Measurements from ENCODE around the gene COL10A1. TPM values are rescaled to one million over a fixed set of nuclear protein-coding genes. Genes with fewer than 3 reads are reported as not detected.

Gene COL10A1
- total RNA-seq, 1 experiment from 2014 or later = not detected

DNA sequence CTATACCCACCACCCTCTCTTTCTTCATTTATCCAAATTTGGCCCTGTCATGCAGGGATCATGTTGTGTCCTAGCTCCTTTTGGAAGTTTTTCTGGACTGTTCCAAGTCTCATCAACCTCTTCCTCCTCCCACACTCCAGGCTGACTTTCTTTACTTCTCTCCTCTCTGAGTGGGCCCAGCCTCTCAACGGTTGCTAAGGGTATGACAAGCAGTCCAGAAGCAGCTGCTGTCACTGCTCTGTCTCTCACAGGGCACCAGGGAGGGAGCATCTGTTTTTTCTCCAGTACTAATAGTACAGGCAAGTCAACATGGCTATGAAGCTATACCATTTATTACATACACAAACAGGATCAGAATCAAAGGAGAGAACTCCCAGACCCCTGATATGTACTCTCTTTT is 17.1 kb downstream of the COL10A1 start:
- Histone ChIP-seq H3K4me1 (ENCODE audit: insufficient read depth, low read length, poor library complexity, severe bottlenecking) (peaks cover 7% of the 10 kb centered on the region), H3K27me3 (replicated peaks; ENCODE audit: insufficient read depth, low read depth, low read length, poor library complexity) (no peaks in the 10 kb centered on the region), H3K4me3 (ENCODE audit: low read depth, low read length, poor library complexity, severe bottlenecking) (no peak overlapping the region), H3K9me3 (ENCODE audit: low read depth, low read length, poor library complexity, severe bottlenecking) (no peaks in the 10 kb centered on the region), H3K36me3 (ENCODE audit: insufficient read depth, low read length, poor library complexity, severe bottlenecking) (peaks cover 4% of the 10 kb centered on the region), H3K27ac (ENCODE audit: low read depth, low read length, poor library complexity, severe bottlenecking) (no peak overlapping the region)
- no peak for DNase-seq (ENCODE audit: low spot score)
- ChIA-PET POLR2A (ENCODE audit: low non-redundant PET) (no interaction called here), CTCF (no interaction called here)
- no TSS peak for BruUV-seq (replicated peaks)
- TF ChIP-seq, protein P1, sequence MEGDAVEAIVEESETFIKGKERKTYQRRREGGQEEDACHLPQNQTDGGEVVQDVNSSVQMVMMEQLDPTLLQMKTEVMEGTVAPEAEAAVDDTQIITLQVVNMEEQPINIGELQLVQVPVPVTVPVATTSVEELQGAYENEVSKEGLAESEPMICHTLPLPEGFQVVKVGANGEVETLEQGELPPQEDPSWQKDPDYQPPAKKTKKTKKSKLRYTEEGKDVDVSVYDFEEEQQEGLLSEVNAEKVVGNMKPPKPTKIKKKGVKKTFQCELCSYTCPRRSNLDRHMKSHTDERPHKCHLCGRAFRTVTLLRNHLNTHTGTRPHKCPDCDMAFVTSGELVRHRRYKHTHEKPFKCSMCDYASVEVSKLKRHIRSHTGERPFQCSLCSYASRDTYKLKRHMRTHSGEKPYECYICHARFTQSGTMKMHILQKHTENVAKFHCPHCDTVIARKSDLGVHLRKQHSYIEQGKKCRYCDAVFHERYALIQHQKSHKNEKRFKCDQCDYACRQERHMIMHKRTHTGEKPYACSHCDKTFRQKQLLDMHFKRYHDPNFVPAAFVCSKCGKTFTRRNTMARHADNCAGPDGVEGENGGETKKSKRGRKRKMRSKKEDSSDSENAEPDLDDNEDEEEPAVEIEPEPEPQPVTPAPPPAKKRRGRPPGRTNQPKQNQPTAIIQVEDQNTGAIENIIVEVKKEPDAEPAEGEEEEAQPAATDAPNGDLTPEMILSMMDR (conservative IDR thresholded peaks at IDR 0.05; ENCODE audit: low read depth, low read length) = no peak
- no peak for TF ChIP-seq EZH2 (IDR thresholded peaks at IDR 0.05; ENCODE audit: borderline replicate concordance, low read depth, low read length, poor library complexity, severe bottlenecking)
- intact Hi-C loops (cut with micrococcal nuclease; ENCODE audit: unreplicated experiment) = no loop called here

DNA sequence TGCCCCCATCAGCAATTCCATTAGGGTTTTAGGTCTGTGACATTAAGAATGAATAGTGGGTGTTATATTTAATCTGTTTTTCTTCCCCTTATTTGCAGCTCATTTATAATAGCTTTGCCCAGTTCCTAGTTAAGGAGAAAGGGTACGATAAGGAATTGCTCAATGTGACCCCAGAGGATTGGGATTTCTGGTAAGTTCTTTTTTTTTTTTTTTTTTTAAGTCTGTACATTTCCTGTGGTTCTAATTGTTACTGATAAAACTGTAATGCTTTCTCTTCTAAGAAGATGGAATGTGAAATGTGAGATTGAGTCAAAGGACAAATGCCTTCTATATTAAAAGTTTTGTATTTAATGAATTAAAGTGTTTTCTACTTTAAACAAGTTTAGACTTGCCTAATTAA is 19.8 kb downstream of the COL10A1 start:
- Histone ChIP-seq H3K27ac (ENCODE audit: low read depth, low read length, poor library complexity, severe bottlenecking) (no peak overlapping the region), H3K36me3 (ENCODE audit: insufficient read depth, low read length, poor library complexity, severe bottlenecking) (no peaks in the 10 kb centered on the region), H3K4me1 (ENCODE audit: insufficient read depth, low read length, poor library complexity, severe bottlenecking) (peaks cover 12% of the 10 kb centered on the region), H3K9me3 (ENCODE audit: low read depth, low read length, poor library complexity, severe bottlenecking) (no peaks in the 10 kb centered on the region), H3K27me3 (replicated peaks; ENCODE audit: insufficient read depth, low read depth, low read length, poor library complexity) (no peaks in the 10 kb centered on the region), H3K4me3 (ENCODE audit: low read depth, low read length, poor library complexity, severe bottlenecking) (no peak overlapping the region)
- ChIA-PET CTCF (no interaction called here), POLR2A (ENCODE audit: low non-redundant PET) (no interaction called here)
- DNase-seq (ENCODE audit: low spot score) = peak; percentile 20
- TF ChIP-seq, protein P1 (conservative IDR thresholded peaks at IDR 0.05; ENCODE audit: low read depth, low read length) = no peak
- no peak for TF ChIP-seq EZH2 (IDR thresholded peaks at IDR 0.05; ENCODE audit: borderline replicate concordance, low read depth, low read length, poor library complexity, severe bottlenecking)
- no TSS peak for BruUV-seq (replicated peaks)
- intact Hi-C loops (cut with micrococcal nuclease; ENCODE audit: unreplicated experiment) = no loop called here

DNA sequence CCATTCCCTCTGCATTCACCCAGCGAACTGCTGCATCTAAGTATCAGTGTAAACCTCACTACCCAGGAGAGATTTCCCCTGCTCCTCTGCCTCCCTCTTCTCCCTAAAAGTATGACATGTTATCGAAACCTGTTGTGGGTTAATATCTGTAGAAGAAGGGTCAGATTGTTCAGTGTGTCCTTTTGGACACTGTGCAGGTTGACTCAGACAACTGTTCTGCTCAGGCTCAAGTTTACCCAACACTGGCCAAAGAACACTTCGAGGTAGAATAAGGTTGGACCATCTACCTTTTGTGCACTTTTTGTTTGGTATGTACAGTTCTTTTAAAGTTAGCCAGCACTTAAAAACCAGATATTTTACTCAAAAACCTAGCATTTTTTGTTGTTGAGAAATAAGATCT is 20.7 kb downstream of the COL10A1 start:
- DNase-seq (ENCODE audit: low spot score) = no peak
- TF ChIP-seq, protein P1 (conservative IDR thresholded peaks at IDR 0.05; ENCODE audit: low read depth, low read length) = no peak
- TF ChIP-seq EZH2 (IDR thresholded peaks at IDR 0.05; ENCODE audit: borderline replicate concordance, low read depth, low read length, poor library complexity, severe bottlenecking) = no peak
- H3K9me3 ChIP-seq (ENCODE audit: low read depth, low read length, poor library complexity, severe bottlenecking) = no peaks in the 10 kb centered on the region
- H3K4me1 ChIP-seq (ENCODE audit: insufficient read depth, low read length, poor library complexity, severe bottlenecking) = peaks cover 12% of the 10 kb centered on the region
- no TSS peak for BruUV-seq (replicated peaks)
- ChIA-PET POLR2A (ENCODE audit: low non-redundant PET) (no interaction called here), CTCF (no interaction called here)
- H3K27me3 ChIP-seq (replicated peaks; ENCODE audit: insufficient read depth, low read depth, low read length, poor library complexity) = no peaks in the 10 kb centered on the region
- intact Hi-C loops (cut with micrococcal nuclease; ENCODE audit: unreplicated experiment) = no loop called here
- no peak overlapping the region for H3K27ac ChIP-seq (ENCODE audit: low read depth, low read length, poor library complexity, severe bottlenecking)
- H3K4me3 ChIP-seq (ENCODE audit: low read depth, low read length, poor library complexity, severe bottlenecking) = no peak overlapping the region
- no peaks in the 10 kb centered on the region for H3K36me3 ChIP-seq (ENCODE audit: insufficient read depth, low read length, poor library complexity, severe bottlenecking)

Measured in A673 (cell line).